CD4-positive, alpha-beta T cell treated with Interleukin-4 for 1 hour (primary cell): Measurements from ENCODE around the gene L3MBTL4.

Experiments used
- DNase-seq, 2 donors: peaks; one replicate each; pipeline ENCODE4 v3.0.0-alpha.2; 2020 to 2022

L3MBTL4 gene

DNA sequence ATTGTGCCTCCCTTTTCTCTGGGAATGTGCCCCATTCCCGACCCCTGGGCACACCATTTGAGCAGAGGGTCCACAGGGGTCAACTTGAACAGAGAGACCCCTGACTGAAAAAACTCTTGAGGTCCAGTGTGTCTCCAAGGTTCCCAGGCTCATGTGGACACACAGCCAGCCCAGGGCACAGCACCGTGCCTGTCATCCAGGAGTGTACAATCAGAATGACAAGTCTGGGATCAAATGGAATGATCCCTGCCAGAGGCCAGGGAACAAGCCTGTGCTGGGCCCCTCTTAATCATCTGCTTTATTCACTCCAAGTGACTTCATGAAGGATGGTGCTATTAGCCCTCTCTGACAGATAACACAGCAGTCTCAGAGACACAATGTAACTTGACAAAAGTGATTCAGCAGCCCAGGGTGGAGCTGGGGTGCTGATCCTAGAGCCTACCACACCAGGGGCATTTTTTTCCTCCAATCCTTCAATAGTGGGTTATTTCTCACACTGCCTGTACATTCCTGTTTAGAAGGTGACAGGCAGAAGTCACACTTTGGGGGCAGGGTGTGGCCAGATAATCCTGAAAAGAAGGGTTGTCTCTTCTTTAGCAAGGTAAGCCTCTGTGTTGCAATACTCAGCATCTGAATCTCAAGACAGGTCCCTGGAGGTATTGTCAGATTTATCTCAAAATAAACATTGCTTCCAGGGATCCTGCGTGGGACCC, 435.4 kb downstream of the L3MBTL4 start:
- DNase-seq, result no peak

DNA sequence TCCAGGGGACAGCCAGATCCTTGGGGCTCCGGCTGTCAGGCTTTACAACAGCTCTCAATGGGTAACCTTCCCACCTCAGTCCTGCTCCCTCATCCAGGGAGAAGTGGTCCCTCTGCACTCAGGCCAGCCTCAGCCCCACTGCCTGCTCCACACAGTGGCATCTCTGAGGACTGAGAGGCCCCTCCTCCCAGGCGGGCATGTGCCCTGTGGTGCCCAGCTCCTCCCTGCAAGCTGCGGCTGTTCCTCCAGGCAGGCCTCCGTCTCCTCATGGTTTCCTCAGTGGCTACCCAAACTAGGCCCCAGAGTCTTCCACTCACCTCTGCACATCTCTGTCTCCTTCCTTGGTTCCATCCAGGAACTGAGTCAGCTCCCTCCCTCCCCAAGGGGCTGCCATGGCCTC, 437.7 kb downstream of the L3MBTL4 start:
- DNase-seq, result no peak

DNA sequence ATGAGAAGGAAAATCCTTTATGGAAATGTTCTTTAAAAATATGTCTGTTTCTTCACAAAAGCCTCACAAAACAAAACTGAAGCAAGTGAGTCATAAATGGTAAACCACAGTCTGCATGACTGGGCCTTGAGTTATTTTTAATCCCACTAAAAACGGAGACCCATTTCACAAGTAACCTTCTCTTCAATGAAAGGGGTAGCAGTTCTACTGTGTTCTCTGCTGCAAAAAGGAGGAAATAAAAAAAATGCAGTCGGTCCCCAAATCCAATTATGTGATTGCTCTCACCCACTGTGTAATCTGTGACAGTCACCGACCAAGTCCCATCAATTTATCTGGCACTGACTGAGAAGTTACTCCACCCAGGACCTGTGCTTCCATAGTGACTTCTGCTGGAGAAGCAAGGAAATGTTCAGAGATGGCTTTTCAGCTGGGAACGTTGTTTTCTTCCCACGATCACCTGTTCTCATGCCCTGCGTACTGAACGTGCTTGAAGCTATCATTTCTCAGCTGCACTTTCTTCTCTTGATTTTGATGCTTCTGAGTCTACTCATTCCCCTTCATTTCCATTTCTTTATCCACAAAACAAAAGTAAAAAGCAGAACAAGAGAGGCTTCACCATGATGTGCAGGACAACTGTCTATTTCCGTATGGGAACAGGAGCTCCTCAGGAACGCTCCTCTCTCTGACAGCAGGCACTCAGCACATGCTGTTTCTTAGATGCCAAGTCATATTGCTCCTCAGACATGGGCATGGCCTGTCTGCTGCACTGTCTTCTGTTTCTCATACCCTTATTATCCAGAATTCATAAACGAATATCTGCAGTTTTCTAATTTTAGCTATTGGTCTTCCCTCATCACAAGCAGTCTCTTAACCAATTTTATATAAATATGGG, 439.4 kb downstream of the L3MBTL4 start:
- DNase-seq, result no peak

DNA sequence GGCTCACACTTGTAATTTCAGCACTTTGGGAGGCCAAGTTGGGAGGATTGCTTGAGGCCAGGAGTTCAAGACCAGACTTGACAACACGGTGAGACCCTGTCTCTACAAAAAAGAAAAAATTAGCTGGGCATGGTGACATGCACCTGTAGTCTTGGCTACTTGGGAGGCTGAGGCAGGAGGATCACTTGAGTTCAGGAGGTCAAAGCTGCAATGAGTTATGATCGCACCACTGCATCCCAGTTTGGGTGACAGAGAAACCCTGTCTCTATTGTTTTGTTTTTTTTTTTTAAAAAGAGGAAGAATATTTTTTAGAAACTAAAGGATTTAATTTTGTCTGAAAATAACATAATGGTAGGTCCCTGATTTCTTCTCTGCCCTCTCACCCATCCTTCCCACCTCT, 440.0 kb downstream of the L3MBTL4 start:
- DNase-seq, result no peak

DNA sequence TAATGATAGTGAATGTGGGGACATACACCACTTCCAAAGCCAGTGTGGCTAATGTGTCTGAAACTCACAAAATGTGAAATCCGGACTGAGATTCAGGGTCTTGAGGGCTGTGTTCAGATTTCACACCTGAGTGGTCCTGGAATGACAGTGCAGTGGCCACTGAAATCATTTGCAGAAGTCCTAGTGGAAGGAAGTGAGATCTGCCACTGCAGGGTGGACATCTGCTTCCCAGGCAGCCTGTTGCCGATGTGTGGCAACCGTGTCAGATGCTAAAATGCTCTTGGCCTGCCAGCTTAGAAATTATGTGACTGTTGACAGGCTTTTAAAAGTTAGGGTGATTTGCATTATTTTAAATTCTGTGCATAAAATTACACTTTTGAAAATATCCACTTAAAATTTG, 441.6 kb downstream of the L3MBTL4 start:
- no peak for DNase-seq

DNA sequence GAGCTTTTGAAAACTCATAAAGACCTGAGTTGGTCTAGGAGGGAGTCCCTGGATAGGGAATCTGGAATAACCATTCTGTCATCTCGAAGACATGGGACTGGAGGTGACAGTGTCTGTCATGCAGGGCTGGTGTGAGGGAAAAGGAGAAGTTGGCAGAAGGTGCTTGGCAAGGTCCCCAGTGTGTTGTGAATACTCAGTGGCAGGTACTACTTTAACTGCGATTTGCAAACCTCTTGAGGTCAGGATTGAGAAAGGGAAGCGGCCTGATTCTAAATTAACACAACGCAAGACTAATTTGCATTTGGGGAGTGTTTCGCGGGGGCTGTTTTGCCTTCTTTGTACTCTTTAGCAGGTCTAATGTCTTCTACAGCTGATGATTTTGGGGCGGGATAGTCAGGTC, 442.4 kb downstream of the L3MBTL4 start:
- DNase-seq, result no peak

DNA sequence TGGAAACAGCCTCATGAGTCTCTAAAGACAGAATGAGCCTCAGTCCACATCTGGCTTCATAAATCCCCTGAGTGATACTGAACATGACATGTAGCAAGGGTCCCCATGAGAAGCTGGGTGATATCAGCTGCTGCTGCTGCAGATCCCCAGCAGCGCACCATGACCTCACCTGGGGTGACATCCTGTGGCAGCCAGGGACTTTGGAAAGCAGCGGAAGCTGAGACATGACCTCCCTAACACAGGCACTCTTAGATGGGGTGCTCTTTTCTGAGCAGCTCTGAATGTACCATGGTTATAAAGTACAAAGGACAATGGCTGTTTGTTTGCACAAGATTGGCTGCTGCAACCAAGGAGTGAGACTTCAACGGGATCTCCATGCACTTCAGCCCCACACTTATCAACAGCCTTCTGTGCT, 444.7 kb downstream of the L3MBTL4 start:
- no peak for DNase-seq

DNA sequence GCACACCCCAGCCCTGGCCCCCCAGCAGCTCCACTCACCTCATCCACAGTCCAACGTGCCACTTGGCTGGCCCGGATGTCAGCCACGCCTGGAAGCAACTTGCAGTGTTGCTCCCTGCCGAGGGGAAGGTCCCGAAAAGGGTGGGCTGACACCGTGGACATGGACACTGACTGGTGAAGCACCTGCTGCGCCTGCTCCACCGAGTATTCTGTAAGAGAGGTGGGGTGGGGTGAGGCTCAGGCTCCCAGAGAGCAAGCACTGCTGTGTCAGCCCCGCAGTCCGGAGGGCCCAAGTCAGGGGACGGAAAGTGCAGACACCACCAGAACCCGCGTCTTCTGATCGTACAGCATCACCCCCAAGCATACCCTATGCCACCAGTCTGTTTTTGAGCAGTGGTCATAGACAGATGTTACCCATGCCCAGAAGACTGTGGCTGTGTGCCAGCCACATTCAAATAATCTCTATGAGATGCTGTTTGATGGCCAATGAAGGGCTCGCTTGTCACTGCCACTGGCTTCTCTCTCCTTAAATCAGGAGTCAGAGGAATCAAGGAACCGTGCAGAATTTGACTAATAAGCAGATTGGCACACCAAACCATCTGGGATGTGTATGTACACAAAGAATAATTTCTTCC, 445.2 kb downstream of the L3MBTL4 start:
- no peak for DNase-seq

DNA sequence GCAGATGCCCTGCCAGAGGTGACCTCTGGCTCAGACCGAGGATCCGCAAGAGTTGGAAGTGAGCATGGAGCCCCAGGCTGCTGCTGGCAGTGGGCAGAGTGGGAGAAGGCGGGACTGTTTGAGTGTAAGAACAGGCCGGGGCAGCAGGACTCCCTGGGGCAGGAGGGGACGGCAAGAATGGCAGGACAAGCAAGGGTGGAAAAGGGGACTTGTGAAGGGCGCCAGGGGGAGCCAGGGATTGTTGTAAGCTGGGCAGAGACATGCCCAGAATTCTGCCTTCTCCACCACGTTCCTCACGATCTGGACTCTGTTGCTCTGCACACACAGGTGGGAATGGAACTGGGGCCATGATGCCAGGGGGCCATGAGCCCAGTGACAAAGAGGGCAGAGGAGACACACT, 447.0 kb downstream of the L3MBTL4 start:
- DNase-seq, result no peak

DNA sequence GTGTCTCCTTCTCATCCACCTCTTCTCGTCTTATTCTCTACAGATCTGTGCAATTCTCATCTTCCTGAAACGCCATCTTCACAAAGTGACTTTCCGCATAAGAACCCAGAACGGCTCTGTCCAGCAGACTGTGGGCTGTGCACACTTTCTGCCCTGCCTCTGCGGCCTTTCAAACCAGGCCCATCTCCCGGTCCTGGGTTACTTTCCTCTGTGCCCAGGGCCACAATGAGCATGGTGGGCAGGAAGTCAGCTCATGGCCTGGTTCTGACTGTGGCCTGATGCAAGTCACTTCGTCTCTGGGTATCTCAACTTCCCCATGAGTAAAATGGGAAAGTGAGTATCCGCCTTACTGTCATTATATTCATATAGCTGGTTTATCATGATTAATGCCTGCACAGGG, 447.7 kb downstream of the L3MBTL4 start:
- DNase-seq, result no peak

DNA sequence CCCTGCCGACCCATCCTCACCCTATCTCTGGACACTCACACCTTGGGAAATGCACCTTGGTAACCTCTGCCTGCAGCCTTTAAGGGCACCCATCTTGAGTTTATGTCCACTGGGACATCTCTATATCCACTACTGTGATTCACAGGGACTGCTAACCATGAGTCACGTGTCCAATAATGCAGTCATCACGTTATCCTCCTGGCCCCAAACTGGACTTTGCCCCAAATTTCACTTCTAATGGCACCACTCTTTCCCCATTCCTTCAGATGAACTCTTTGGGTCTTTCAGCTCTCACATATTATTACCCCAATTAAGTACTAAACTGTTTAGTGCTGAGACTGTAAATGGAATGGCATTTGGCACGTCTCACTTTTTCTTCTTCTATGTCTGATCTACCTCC, 448.2 kb downstream of the L3MBTL4 start:
- no peak for DNase-seq

DNA sequence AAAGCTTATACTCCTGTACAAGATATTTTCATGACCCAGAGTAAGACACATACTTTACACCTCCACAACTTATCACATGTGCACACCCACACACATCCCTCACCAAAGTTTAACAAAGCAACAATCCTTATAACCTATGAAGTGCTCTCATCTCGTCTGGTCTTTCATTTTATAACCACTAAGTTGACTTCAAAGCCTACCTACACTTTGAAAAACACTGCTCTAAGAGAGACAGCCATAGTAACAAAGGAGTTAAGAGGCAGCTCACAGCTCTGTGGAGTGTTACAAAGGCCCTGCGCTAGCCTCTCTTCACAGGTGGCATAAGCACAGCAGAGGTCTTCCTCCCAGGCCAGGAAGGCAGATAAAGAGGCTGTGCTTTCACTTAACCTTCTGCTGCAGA, 449.7 kb downstream of the L3MBTL4 start:
- no peak for DNase-seq

DNA sequence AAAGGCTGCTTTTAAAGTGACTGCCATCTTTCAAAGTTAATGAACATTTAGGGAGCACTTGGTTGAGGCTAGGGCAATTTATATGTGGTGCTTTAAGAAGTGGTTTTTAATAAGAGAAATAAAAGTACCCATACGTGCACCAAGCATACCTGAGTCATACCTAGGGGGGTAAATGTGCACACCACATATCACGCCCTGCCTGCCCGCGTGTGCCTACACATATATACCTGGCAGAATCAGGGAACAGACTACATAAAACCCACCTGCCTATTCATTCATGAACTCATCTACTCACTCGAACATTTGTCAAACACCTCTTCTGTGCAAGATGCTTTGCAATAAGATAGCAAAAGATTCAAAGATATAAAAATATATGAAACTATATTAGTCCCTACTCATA, 450.1 kb downstream of the L3MBTL4 start:
- no peak for DNase-seq

DNA sequence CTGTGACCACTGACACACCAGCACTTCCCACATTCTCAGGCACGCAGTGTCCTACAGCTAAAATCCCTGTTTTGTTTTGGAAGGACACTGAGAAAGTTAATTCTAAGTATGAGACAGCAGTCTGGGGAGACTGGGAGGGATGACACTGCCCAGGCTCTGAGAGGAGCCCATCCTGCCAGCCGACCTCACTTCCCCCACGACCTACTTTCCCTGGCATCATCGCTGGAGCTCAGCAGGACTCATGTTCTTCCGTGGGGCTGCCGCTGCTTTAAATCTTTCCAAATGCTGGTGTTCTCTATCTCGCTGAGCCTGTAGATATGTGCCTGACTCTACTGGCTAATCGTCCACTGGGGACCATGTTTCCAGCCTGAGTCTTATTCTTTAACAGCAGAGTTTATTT, 450.6 kb downstream of the L3MBTL4 start:
- DNase-seq, result no peak

DNA sequence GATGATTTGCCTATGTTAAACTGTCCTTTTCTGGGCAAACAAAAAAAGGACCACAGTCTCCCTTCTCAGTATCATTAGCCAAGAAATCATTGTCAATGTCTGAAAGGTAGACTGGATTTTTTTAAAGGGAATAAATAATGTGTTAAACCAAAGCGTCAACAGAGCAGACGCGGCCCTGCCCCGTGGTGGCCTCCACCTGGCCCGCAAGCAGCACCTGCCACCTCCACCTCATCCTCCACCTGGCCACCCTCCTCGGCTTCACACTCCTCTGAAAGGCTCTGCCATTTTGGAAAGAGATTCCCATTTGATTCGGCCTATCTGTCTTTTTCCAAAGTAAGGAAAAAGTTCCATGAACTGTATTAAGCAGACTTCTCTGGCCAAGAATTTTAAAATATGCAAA, 451.4 kb downstream of the L3MBTL4 start:
- no peak for DNase-seq

DNA sequence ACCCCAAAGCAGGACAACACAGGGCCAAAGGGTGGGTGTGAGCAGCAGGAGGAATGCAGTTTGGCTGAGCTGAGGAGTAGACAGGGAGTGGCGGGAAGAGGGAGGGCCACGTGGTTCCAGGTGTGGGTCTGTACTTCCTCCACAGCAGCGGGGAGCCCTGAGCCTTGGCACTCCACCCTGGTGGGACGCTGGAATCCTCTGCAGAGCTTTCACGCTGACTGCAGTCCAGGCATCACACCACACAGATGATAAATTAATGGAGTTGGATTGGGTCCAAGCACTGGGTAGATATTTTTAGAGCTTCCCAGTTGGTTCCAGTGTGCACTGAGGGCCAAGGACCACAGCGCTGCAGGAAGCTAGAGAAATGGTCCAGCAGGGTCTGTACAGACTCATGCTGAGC, 452.3 kb downstream of the L3MBTL4 start:
- DNase-seq, result no peak

DNA sequence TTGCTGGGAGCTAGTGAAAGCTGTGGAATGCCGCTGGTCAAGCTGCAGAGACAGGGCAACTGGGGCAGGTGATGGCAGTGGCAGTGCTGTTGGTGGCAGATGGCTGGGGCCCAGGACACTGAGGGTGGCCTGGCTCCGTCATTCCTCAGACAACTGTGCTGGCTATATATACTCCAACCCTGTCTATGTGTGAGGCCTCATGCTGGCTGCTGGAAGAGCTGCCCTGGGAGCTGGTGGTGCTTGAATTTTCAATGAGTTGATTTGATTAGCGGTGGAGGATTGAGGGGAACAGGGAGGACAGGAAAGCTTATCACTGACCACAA, 452.9 kb downstream of the L3MBTL4 start:
- no peak for DNase-seq

DNA sequence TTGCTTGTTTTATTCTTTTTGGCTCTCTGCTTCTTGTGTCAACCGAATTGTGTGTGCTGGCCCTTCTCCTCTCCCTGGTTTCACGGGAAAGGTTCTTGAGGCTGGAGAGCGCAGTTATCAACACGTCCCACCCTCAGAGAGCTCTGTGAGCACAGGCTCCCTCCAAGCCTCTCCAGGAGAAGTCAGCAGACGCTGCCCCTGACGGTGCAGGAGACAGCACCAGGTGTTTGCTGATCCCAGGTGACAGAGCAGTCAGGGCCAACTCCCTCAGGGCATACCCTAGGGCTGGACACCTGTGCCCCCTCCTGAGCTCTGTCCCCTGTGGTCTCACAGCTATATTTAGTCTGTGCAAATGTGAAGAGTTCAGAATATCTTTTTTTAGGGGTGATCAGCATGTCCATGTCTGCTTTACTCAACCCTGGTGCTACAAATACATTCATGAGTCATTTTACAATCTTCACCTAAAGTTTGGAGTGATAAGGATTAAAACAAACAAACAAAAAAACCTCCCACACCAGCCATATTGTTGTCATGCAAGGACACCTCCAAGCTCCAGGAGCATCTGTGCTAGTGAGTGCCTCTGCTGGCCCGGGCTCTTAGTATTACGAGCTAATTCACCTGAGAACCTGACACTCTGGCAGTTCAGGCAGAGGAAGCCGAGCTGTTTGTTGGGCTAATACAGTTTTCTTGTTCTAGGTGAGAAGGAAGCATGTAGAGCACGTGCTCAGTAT, 453.4 kb downstream of the L3MBTL4 start:
- DNase-seq, result no peak

DNA sequence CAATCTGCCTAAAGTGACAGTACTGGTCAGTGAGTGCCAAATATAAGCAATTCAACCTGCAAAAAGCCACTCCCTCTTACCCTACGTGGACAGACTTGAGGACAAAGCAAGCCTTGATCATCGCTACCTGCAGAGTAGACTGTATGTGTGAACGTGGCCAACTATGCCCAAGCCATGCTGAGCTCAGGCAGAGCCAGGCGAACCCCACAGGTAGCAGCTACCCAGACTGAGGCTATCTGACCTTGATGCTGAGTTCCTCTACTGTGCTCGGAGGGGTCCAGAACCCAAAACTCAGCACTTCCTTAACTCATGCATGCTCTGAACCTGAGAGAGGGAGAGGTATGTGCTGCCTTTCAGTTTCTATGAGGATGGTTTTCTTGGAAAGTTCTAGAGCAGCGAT, 455.9 kb downstream of the L3MBTL4 start:
- DNase-seq, result no peak

DNA sequence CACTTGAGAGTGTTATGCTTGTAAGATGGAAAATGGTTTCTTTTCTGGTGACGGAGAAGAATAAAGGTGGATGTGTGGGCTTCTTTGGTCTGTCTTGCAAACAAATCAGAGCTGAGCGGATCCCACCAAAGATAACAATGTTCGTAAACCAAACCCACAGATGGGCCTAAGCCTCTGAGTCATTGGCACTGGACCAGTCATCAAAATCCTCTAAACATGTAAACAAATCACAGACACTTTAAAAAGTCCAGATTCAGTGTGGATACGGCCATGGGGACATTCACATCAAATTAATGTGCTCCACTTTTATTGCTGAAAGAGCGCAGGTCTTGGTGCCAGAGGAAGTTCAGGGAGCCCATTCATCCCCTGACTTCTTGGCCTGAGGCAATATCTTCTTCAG, 458.9 kb downstream of the L3MBTL4 start:
- DNase-seq, result no peak

DNA sequence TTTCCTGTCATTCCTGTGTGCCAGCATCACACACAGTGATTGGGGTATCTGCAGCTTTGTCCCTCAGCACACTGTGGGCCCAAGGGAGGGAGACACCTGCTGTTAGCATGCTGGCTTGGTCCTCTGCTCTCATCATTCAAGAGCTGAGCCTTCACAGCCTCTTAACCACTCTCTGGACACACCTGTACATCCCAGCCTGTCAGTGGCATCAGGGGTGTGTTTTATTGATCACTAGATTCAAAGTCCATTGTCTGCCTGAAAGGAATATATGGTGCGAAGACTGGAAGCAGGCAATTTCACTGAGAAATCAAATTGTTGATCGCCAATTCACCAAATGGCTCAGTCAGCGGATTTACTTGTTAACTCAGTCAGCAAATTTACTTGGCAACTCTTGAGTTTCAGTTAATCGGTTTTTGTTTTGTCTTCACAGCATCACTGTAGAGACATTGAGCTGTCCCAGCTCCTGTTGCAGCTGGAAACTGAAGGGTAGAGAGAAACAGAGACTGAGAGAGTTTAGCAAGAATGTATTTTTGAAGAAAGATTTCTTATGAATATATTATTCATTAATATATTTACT, 463.1 kb downstream of the L3MBTL4 start:
- no peak for DNase-seq

DNA sequence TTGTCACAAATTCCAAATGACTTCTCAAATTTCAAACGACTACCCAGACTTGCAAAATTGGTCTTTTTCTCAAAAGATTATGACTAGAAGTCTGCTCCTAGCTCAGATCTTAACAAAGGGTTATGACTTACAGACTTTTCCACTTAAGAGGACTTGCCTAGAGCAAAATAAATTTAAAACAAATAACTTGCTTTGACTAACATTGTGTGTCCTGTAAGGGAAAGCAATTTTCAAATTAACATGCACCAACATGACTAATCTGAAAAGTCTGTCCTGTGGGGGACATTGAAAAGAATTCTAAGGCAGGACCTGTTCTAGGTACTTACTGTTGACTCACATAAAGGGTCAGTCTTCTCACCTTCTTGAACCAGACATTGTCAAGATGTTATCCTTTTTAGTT, 465.9 kb downstream of the L3MBTL4 start:
- DNase-seq, result no peak

DNA sequence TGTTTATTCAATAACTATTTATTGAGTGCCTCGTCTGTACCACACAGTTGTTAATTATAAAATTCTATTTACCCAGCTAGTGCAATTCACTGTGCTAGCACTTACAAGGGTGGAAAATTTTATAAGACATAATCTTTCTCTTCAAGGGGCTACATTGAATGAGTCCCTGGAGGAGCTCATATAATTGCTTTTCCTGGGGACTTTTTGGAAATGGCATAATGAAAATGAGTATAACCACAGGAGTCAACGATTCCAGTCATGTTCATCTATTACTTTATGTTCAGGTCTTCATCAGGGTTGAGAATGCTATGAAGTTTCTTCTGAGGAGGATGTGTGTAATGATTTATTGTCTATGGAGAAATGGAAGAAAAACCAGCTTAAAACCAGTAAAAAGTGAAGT, 466.5 kb downstream of the L3MBTL4 start:
- DNase-seq, result no peak
